GM11168 (cell line): ENCODE data around the gene MYO10.
"Not testable (repeated sequence)": the region's sequence is repeated elsewhere in the genome, so short reads cannot be mapped to it uniquely, and the experiment has no call there.

ENCODE experiments used
- in situ Hi-C: fragments of 300-500 bp; cut with MboI; formaldehyde crosslinking; loops from one replicate; pipeline ENCODE4 v1.12.0; 2022; ENCODE audit warnings: low sequenced_read_pairs; ENCODE audit not compliant: unreplicated experiment

Gene MYO10

DNA sequence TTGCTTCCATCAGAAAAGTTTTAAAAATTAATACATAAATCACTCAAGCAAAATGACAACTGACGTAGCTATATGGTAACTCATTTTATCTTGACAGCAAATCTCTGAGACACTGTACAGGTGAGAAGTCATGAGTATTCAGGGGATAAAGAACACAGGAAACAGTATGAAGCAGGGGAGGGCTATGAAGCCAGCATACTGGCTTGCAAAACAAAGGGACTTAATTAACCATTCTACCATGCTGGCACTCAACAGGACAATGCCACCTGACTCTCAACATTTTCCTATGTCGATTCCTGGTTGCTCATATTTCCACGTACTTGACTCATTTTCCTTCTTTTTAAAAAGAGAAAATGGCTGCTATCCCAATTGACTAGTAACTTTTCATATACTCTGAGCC, 167.9 kb downstream of the MYO10 start:
- in situ Hi-C loops, result no loop called here

DNA sequence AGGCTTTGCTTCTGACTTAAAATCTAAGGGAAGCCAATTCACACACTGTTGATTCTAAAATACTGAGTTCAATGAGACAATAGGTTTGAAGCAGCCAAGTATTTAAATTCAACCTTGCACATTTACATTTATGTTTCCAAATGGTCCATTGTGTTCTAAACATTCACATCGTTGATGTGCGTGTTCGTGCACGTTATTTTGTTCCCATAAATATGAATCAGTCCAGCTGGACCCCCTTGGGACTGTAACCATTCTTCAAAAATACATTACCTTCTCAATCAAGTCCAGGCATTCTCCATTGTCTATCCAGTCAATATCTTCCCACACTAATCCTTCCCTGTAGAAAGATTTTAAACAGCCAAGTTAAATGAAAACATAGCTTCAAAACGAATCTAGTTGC, 172.9 kb downstream of the MYO10 start:
- in situ Hi-C loops, result no loop called here

DNA sequence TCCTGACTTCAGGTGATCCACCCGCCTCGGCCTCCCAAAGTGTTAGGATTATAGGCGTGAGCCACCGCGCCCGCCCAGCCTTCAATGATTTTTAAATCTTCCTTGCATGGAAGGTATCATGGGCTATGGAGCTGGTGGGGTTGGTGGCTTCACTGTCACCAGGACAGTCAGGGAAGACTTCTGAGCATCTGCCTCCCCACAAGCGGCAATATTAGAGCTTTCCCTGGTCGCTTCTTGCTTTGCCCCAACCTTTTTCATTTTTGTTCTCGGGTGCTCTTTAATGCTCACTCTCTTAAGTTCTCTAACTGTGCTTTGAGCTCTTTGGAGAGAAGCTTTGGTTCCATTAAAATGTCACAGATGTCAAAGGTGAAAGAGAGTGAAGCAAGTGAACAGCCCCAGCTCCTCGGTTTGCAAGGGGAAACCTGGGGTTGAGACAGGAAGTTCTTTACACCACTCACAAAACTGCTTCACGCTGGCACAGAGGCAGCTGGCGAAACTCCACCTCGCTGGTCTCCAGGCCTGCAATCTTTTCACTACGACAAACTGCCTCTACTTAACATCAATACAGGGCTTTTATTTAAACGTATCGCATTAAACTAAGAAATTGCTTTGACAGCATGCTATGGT, 176.8 kb downstream of the MYO10 start:
- in situ Hi-C loops, result no loop called here

GRCh38 chr5:16757989-16758501, 178.0 kb downstream of the MYO10 start:
- in situ Hi-C loops, result no loop called here

DNA sequence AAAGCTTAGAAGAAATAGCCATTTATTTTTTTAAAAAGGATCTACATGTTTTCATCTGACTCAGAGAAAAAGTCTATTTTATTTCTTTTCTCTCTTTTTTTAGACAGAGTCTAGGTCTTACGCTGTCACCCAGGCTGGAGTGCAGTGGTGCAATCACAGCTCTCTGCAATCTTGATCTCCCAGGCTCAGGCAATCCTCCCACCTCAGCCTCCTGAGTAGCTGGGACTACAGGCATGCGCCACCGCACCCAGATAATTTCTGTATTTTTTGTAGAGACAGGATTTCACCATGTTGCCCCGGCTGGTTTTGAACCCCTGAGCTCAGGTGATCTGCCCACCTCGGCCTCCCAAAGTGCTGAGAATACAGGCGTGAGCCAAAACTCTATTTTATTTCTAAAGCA, 178.5 kb downstream of the MYO10 start:
- in situ Hi-C loops, result not testable (repeated sequence)

GRCh38 chr5:16757146-16757545, 178.9 kb downstream of the MYO10 start:
- in situ Hi-C loops, result no loop called here

DNA sequence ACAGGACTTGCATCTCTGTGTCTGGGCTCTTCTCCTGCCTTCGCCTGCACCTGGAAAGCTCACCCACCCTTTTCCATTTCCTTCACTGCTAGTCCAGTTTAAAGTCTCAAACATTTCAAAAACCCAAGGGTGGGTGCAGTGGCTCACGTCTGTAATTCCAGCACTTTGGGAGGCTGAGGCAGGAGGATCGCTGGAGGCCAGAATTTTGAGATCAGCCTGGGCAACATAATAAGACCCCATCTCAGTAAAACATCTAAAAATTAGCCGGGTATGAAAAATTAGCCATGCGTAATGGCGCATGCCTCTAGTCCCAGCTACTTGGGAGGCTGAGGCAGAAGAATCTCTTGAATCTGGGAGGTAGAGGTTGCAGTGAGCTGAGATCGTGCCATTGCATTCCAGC, 179.4 kb downstream of the MYO10 start:
- in situ Hi-C loops, result no loop called here

- in situ Hi-C loops, result no loop called here
Observed at GRCh38 chr5:16755641-16756040, 180.4 kb downstream of the MYO10 start.

DNA sequence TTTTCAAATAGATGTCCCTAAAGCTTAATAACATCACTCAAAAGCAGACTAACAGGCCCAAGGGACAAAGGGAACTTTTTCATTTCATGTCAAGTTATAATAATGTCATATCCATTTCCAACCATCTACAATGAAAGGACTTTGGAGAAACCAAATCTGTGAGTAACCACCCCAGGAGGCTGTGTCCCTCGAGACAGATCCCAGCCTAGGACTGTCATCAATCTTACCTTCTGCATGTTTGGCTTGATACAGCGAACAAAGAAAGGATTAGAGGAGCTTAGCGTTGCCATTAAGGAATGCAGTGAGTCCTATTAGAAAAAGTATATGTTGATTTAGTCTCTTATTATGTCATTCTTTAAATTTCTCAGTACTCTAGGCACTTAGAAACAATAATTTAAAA, 181.5 kb downstream of the MYO10 start:
- in situ Hi-C loops, result no loop called here

- in situ Hi-C loops, result no loop called here
Observed at GRCh38 chr5:16754086-16754485, 182.0 kb downstream of the MYO10 start.

- in situ Hi-C loops, result no loop called here
Observed at GRCh38 chr5:16750445-16750844, 185.6 kb downstream of the MYO10 start.

GRCh38 chr5:16749626-16750025, 186.5 kb downstream of the MYO10 start:
- in situ Hi-C loops, result no loop called here

- in situ Hi-C loops, result no loop called here
Observed at GRCh38 chr5:16744164-16744880, 191.8 kb downstream of the MYO10 start.

DNA sequence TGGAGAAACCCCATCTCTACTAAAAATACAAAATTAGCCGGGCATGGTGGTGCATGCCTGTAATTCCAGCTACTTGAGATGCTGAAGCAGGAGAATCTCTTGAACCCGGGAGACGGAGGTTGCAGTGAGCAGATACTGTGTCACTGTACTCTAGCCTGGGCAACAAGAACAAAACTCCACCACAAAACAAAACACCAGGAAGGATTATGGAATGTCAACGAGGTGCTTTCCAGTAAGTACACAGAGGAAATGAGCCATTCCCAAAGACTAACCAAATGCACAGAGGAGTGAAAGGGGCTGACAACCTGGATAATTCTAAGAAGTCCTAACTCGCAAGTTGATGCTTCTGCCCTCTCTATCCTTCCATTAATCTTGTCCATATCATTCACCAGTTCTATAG, 193.2 kb downstream of the MYO10 start:
- in situ Hi-C loops, result no loop called here

DNA sequence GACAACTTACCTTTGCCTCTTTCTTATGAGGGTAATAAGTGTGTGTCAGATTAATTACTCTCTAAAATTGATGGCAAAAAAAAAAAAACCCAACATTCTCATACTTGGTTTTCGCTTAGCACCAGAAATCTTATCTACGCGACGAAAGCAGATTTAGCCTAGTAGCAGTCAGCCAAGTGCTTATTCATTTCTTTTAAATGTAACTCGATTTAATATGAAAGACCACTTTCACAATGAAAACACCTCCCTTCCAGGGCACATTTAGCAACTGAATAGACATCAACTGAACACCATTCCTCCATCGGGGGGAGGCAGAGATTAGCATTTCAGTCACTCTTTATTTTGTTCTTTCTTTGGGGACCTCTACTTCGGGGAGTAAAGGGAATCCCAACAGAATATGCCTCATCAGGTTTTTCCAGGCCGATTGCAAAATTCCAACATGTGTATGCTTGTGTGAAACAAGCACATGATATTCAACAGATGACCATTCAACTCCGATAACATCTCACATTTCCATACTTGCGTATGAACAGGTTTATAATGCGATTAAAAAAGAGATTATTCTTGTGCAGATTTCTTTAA, 195.2 kb downstream of the MYO10 start:
- in situ Hi-C loops, result no loop called here

DNA sequence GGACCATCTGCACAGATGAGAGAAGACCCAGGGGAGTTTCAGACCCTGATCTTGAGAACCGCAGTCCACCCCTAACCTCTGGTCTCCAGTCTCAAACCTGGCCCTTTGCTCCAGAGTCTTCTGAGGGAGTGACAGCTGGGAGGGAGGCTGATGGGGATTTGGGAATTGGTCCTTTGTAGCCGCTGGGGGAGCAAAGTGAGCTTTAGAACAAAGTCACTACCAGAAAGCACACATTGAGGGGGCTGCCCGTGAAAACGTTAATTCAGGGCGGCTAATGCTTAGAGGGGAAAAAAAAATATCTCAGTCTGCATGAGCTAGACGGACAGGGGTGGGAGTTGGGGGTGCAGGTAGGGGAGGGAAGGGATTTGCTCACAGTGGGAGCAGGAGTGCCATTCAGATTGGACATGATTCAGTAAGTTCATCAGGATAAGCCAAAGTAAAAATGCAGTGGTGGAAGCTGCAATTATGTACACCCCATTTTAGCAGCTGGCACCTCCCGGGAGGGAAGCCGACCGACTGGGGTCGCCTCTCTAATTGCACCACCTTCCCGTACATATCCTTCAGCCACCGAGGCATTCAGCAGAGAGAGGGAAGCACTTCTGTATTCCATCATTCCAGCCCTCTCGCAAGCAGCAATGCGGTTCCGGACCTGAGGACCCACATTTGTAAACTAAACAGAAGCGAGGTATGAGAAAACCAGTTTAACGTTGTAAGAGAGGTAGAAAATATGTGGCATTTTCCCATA, 195.8 kb downstream of the MYO10 start:
- in situ Hi-C loops, result no loop called here

- in situ Hi-C loops, result not testable (repeated sequence)
Observed at GRCh38 chr5:16738393-16738792, 197.7 kb downstream of the MYO10 start.

DNA sequence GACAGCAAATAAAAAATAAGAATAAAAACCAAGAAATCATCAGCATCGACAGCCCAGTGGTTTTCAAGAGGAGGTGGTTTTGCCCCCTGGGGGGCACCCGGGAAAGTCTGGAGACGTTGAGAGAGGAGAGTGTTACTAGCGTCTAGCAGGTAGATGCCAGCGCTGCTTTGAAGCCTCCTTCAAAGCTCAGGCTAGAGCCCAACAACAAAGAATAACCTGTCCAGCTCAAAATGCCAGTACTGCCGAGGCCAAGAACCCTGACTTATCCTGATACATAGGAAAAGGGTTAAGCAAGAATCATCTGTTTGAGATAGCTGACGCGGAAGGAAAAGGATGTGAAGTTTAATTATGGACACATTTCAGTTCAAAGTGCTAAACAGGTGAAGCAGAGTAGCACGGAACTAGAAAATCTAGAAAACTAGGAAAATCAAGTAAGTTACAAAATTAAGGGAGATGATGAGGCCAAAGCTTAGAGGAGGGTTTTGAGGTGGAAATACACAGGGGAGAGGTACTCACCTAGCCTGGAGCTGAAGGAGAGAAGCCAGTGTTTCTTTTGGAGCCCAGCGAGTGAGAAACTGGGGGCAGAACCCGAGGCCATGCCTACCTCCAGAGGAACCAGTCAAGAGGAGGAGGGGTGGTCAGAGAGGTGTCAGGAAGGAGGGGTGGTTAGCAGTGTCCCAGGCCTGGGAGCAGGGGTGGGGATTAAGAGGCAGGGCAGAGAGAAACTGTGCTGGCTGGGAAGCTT, 198.3 kb downstream of the MYO10 start:
- in situ Hi-C loops, result no loop called here

GRCh38 chr5:16737209-16737608, 198.9 kb downstream of the MYO10 start:
- in situ Hi-C loops, result no loop called here
